Measurements from ENCODE around the gene ZIC5.

- no peak for TF ChIP-seq CTCF (IDR thresholded peaks at IDR 0.05)
- TF ChIP-seq POLR2A (IDR thresholded peaks at IDR 0.05): no peak
These were observed 38.7 kb downstream of the ZIC5 start for GRCh38 chr13:99932912-99933311.

Measured in body of pancreas (tissue), 4 donors.